GM12801 (cell line): Measurements from ENCODE around the gene TTLL5.

Experiments
- TF ChIP-seq, protein P1 (sequence below): IDR thresholded peaks from one replicate; pipeline ENCODE4 v1.5.1; 2011; ENCODE audit warnings: control low read depth; ENCODE audit not compliant: insufficient read length; ENCODE audit errors: extremely low read depth

Gene TTLL5

DNA sequence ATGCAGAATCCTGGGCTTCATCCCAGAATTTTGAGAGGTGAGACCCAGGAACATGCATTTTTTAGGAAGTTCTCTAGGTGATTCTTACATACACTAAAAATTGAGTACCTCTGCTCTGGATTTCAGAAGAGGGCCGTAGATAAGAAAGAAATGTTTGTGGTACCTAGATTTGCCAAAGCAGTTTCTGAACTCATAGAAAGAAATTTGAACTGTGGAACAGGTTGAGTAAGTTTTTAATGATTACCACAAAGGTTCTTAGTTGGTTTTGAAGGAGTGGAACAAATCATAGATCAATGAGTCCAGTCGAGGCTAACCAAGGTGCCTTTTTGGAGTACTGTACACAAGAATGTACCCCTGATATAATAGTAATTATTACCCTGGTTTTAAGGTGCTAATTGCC is 24.9 kb downstream of the TTLL5 start:
- TF ChIP-seq, protein P1, sequence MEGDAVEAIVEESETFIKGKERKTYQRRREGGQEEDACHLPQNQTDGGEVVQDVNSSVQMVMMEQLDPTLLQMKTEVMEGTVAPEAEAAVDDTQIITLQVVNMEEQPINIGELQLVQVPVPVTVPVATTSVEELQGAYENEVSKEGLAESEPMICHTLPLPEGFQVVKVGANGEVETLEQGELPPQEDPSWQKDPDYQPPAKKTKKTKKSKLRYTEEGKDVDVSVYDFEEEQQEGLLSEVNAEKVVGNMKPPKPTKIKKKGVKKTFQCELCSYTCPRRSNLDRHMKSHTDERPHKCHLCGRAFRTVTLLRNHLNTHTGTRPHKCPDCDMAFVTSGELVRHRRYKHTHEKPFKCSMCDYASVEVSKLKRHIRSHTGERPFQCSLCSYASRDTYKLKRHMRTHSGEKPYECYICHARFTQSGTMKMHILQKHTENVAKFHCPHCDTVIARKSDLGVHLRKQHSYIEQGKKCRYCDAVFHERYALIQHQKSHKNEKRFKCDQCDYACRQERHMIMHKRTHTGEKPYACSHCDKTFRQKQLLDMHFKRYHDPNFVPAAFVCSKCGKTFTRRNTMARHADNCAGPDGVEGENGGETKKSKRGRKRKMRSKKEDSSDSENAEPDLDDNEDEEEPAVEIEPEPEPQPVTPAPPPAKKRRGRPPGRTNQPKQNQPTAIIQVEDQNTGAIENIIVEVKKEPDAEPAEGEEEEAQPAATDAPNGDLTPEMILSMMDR: no peak

DNA sequence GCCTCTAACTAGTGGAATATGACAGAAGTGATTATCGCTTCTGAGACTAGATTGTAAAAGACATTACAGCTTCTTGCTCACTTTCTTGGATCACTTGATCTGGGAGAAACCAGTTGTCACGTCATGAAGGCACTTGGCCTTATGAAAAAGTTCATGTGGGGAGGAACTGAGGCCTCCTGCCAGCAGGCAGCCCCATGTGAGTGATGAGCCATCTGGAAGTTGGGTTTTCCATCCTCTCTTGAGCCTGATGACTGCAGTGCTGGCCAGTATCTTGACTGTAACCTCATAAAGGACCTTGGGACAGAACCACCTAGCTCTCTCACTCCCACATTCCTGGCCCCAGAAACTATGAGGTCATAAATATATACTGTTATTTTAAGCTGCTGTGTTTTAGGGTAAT is 28.0 kb downstream of the TTLL5 start:
- TF ChIP-seq, protein P1: no peak

DNA sequence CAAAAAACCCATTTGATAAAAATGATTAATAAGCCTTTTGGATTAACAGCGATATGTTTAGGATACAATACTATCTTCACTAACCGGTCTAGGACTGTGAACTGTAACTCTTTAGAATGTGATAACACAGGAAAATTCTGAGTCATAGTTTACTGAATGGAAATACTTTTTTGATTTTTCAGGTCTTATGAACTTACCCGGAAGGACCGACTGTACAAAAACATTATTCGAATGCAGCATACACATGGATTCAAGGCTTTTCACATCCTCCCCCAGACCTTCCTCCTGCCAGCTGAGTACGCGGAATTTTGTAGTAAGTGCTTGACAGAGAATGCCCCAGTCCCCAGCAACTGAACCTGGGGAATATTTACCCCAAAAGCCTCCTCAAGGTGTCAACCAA is 29.0 kb downstream of the TTLL5 start:
- TF ChIP-seq, protein P1: no peak

DNA sequence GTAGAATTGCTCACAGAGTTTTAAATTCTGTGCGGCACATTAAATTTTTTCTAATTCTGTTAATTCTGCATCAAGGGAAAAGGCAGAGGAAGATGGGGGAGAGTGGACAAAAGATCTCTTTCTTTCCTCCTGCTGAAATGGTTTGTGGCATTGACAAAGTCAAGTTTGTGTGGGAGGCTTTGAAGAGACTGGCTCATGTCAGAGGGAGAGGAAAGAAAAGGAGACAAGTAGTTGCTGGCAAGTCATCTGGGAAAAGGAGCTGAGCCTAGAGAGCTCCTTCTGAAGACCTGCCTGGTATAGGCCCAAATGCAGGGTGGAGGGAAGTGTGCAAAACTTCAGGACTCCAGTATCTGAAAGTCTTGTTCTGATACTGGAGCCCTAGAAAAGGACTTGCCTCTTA is 36.3 kb downstream of the TTLL5 start:
- TF ChIP-seq, protein P1: no peak

DNA sequence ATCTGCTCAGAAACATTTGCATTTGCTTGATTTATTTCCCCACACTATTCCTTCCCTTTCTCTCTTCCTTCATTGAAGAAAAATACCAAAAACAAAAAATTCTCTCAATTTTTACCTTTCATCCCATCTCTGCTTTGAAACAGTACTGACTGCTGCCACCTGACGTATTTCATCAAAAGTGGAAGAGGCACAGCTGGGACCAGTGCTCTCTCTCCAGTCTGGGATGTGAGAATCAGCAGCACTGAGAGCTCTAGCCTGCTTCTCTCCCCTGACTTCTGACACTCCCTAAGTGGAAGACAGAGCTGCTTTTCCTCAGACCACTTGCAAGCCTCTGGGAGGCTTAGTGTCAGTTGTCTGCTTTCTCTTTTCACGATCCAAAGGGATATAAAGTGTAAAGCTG is 36.9 kb downstream of the TTLL5 start:
- TF ChIP-seq, protein P1: no peak

DNA sequence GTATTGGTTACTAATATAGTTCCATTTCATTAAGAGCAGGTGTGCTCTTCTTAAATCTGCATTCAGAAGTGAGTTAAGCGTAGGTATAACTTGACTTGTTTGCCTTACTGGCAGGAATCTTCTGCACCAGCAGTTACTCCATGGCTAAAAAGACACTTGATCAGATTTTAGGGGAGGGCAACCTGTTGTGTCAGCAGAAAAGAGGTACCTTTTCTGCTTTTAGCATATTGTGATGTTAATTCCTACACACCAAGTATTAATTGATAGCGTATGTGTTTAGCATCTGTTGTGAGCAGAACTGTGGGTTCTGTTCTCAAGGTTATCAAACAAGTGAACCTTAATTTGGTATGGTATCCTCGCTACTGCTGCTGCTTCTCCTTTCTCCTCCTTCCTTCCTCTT is 38.3 kb downstream of the TTLL5 start:
- TF ChIP-seq, protein P1: no peak

DNA sequence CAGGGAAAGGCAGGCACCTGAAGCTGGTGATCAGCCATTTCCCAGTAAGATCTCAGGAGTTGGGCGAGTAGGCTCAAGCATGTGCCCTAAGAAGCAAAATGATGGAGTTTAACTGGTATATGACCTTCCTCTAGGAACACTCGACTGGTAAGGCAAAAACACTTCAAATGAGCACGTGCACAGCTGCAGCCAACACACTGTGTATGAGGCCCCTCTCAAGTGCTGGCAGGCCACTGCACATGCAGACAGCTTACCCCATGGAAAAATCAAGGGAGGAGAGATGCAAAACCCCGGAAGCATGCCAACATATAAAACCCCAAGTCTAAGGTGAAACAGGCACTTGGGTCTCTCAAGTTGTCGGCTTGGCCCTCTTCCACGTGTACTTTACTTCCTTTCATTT is 39.2 kb downstream of the TTLL5 start:
- TF ChIP-seq, protein P1: no peak

DNA sequence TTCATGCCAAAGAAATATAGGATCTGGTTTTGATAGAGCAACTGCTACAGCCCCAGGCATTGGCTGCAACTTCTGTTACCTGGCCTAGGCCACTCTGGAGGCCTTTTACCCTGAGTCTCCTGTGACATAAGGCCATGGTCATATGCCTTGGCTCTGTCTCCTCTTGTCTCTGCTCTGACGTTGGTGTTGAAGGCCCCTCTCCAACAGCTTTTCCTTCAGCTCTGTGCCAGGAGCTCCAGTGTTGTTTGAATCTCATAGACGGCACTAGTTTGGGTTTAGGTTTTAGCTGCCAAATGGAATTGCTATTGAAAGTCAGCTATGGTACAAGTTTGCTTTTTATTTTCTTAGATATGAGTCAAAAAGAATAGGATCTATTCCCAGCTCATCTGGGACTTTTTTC is 41.1 kb downstream of the TTLL5 start:
- TF ChIP-seq, protein P1: no peak
